ENCODE measurements around the gene DSG2.

DSG2 gene

DNA sequence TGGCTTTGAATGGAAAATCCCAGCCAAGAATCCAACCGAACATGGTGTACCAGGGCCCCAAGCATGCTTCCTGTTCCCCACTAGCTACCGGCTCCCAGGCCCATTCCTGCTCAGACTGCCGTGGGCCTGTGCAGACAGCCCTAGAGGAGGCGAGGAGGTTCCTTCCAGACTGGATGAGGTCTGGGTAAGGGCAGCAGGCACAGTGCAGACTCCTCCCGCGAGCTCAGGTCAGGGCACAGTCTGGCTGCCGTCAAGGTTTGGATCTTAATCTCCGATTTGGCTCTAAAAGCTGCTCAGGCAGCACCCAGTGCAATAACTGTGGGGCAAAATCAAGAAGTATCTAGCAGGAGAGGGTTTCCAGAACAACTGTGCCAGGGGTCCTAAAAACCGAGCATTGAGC, 74.4 kb downstream of the DSG2 start:
- Histone ChIP-seq H3K36me3 (ENCODE audit: insufficient read depth, low read length) (no peaks in the 10 kb centered on the region), H3K9me3 (ENCODE audit: low read length) (no peaks in the 10 kb centered on the region), H3K4me1 (ENCODE audit: insufficient read depth, low read length) (peaks cover 13% of the 10 kb centered on the region), H3K27me3 (ENCODE audit: insufficient read depth, low read length) (no peaks in the 10 kb centered on the region), H2AFZ (ENCODE audit: low read depth, low read length) (no peak overlapping the region), H3K4me3 (ENCODE audit: low read length) (no peak overlapping the region)

DNA sequence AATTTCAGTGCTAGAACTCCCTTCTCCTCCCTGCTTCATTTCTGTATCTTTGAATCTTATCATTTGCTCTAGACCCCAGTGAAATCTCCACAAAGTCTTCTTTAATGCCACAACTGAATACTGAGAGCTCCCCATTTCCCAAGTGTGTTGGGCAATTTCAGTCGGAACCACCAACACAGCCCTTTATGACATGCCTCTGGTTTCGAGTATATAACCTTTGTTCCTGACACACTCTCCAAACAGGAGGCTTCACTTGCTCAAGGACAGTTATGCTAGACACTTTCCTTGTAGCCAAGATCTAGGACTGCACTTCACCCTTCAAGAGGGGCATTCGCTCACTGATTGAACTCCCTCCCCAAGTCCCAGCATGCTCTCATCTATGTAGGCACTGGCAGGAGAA, 75.1 kb downstream of the DSG2 start:
- Histone ChIP-seq H3K9me3 (ENCODE audit: low read length) (no peaks in the 10 kb centered on the region), H3K36me3 (ENCODE audit: insufficient read depth, low read length) (no peaks in the 10 kb centered on the region), H2AFZ (ENCODE audit: low read depth, low read length) (no peak overlapping the region), H3K4me3 (ENCODE audit: low read length) (no peak overlapping the region), H3K4me1 (ENCODE audit: insufficient read depth, low read length) (peaks cover 13% of the 10 kb centered on the region), H3K27me3 (ENCODE audit: insufficient read depth, low read length) (no peaks in the 10 kb centered on the region)

DNA sequence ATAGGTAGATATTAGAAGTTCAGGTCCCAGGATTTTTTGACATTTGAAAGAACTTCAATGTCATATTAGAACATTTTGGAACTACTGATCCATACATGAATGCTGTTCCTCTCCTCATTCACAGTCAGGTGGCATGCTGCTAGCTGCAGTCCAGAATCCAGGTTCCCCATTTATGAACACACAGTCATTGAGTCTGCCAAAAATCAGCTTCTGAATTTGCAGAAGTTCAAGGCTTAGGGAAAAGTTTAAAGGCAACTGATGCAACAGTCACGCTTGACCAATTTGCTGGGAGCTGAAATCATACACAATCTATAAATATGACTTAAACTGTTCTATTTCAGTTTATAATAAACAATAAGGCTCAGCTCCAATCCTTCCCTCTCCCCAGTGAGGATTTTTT, 76.4 kb downstream of the DSG2 start:
- no peaks in the 10 kb centered on the region for H3K27me3 ChIP-seq (ENCODE audit: insufficient read depth, low read length)
- no peaks in the 10 kb centered on the region for H3K9me3 ChIP-seq (ENCODE audit: low read length)
- H2AFZ ChIP-seq (ENCODE audit: low read depth, low read length): no peak overlapping the region
- no peaks in the 10 kb centered on the region for H3K36me3 ChIP-seq (ENCODE audit: insufficient read depth, low read length)
- H3K4me3 ChIP-seq (ENCODE audit: low read length): no peak overlapping the region
- H3K4me1 ChIP-seq (ENCODE audit: insufficient read depth, low read length): peaks cover 13% of the 10 kb centered on the region

DNA sequence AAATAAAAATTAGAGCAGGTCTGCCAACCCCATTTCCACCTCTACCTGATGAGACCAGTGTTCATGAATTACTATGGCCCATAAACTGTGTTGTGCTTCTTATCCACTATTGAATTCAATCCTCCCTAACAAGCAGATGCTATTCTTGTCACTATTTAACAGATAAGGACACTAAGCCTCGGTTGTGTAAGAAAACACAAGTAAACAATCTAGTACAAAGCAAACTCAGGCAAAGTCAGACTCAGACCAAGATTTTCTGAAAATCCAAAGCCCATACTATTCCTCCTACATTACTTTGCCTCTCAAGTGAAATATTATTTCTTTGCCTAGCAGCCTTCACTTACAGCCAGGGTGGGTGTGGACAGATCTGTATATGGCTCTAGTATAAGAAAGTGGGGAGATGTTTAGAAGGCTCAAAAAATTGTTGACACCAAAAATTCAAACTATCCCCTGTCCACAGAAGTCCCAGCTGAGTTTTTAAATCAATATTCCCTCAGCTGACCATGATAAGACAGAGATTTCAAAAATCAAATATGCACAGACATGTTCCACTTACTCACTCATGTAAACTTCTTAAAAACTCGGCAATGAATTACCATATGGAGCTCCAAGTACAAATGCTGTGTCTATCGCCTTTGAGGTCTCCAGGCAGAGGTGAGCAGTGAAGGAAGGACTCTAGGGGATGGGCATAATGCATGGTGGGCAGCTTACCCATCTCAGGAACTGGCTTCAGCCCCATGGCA, 77.7 kb downstream of the DSG2 start:
- H3K36me3 ChIP-seq (ENCODE audit: insufficient read depth, low read length): no peaks in the 10 kb centered on the region
- no peaks in the 10 kb centered on the region for H3K27me3 ChIP-seq (ENCODE audit: insufficient read depth, low read length)
- H2AFZ ChIP-seq (ENCODE audit: low read depth, low read length): no peak overlapping the region
- H3K4me3 ChIP-seq (ENCODE audit: low read length): no peak overlapping the region
- no peaks in the 10 kb centered on the region for H3K9me3 ChIP-seq (ENCODE audit: low read length)
- H3K4me1 ChIP-seq (ENCODE audit: insufficient read depth, low read length): peaks cover 13% of the 10 kb centered on the region

DNA sequence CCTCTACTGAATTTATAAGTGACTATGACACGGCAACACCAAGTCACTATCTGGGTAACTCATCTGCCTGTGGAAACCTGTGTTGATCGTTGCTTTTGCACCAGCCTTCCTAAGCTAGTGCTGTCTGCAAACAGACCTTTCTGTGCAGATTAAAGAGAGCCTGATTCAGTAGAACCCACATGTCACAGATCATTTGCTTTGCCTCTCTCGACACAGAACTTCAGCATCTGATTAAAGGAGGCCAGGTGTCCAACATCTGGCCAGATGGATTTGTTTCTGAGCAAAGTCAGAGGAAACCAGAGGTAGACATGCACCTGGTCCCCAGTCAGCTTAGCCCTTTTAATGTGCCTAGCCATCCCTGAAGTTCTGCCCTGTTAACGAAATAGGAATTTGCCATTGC, 78.7 kb downstream of the DSG2 start:
- no peak overlapping the region for H3K4me3 ChIP-seq (ENCODE audit: low read length)
- no peaks in the 10 kb centered on the region for H3K36me3 ChIP-seq (ENCODE audit: insufficient read depth, low read length)
- no peaks in the 10 kb centered on the region for H3K9me3 ChIP-seq (ENCODE audit: low read length)
- H3K27me3 ChIP-seq (ENCODE audit: insufficient read depth, low read length): no peaks in the 10 kb centered on the region
- H2AFZ ChIP-seq (ENCODE audit: low read depth, low read length): no peak overlapping the region
- peaks cover 10% of the 10 kb centered on the region for H3K4me1 ChIP-seq (ENCODE audit: insufficient read depth, low read length)

DNA sequence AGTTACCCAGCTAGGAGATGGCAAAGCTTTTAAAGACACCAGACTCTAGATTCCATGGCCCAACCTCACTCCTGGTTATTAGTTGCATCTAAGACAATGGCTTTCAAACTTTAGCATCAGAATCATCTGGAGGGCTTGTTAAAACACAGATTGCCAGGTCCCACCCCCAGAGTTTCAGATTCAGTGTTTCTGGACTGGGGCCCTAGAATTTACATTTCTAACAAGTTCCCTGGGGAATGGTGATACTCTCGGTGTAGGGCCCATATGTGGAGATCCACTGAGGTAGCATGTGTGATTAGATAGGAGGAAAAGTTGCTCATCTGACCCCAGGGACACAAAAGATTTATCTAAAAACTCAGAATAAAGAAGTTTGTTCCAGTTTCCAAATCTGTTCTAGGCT, 79.2 kb downstream of the DSG2 start:
- no peak overlapping the region for H2AFZ ChIP-seq (ENCODE audit: low read depth, low read length)
- no peaks in the 10 kb centered on the region for H3K36me3 ChIP-seq (ENCODE audit: insufficient read depth, low read length)
- peaks cover 8% of the 10 kb centered on the region for H3K4me1 ChIP-seq (ENCODE audit: insufficient read depth, low read length)
- H3K27me3 ChIP-seq (ENCODE audit: insufficient read depth, low read length): no peaks in the 10 kb centered on the region
- no peak overlapping the region for H3K4me3 ChIP-seq (ENCODE audit: low read length)
- no peaks in the 10 kb centered on the region for H3K9me3 ChIP-seq (ENCODE audit: low read length)

DNA sequence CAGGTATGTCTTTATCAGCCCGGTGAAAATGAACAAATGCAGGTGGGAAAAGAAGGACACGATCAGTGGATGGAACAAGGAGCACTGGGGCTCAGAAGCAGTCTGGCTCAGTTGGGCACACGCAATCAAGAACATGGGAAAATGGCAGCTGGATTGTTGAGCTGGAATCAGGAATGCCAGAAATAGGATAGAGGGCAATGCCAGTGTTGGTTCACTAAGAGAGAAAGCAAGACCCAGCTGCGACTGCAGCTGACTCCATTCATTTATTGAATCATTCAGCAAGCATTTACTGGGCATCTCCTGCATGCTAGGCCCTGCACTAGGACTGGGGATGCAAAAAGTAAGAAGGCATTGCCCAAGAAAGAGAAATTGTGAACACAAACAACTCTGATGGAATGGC, 80.1 kb downstream of the DSG2 start:
- Histone ChIP-seq H3K9me3 (ENCODE audit: low read length) (no peaks in the 10 kb centered on the region), H3K36me3 (ENCODE audit: insufficient read depth, low read length) (no peaks in the 10 kb centered on the region), H3K27me3 (ENCODE audit: insufficient read depth, low read length) (no peaks in the 10 kb centered on the region), H3K4me3 (ENCODE audit: low read length) (no peak overlapping the region), H2AFZ (ENCODE audit: low read depth, low read length) (no peak overlapping the region), H3K4me1 (ENCODE audit: insufficient read depth, low read length) (peaks cover 8% of the 10 kb centered on the region)

DNA sequence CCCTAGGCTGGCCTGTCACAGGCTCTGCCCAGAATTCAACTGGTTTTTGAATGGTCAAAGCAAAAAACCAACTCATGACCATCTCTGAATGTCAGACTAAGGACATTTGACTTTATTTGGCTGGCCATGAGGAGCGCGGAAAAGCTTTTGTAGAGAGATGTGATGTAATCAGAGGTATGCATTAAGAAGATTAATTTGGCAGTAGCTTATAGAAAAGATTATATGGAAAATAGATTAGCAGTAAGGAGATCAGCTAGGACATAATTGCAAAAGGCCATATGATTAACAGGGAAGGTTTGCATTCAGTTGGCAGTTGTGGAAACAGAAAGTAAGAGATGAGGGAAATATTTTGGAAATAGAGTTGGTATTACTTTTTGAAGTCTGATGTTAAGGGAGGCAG, 81.4 kb downstream of the DSG2 start:
- no peak overlapping the region for H2AFZ ChIP-seq (ENCODE audit: low read depth, low read length)
- H3K4me3 ChIP-seq (ENCODE audit: low read length): no peak overlapping the region
- no peaks in the 10 kb centered on the region for H3K36me3 ChIP-seq (ENCODE audit: insufficient read depth, low read length)
- no peaks in the 10 kb centered on the region for H3K9me3 ChIP-seq (ENCODE audit: low read length)
- H3K4me1 ChIP-seq (ENCODE audit: insufficient read depth, low read length): peaks cover 8% of the 10 kb centered on the region
- no peaks in the 10 kb centered on the region for H3K27me3 ChIP-seq (ENCODE audit: insufficient read depth, low read length)

DNA sequence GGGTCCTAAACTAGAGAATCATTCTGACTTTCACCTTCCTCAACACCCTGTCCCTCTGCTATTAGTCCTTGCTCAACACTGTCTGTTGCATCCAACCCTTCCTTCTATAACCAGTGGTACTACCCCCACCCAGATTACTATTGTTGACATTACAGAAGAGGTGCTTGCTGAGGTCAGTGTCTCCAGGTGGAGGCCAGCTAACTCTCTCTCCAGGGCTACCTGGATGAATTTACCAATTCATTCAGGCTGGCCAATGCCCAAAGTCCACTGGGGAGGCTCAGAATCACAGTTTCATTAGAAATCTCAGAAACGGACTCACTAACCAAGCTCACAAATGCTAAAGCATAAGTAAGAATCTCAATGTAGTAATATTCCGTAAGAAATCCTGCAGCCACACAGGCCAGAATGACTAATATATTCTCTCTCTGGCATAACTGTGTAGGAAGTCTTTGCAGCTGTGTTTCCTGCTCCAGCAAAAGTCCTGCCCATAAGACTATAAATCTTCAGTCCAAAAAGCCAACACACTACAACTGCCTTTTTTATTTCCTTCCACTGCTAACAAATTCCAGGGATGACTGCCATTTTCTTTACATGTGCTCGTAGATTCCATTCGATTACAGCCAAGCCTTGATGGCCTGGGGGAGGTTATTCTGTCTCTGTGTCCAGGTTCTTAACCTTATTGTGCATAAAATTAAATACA, 83.7 kb downstream of the DSG2 start:
- Histone ChIP-seq H3K4me3 (ENCODE audit: low read length) (no peak overlapping the region), H2AFZ (ENCODE audit: low read depth, low read length) (no peak overlapping the region), H3K27me3 (ENCODE audit: insufficient read depth, low read length) (no peaks in the 10 kb centered on the region)

DNA sequence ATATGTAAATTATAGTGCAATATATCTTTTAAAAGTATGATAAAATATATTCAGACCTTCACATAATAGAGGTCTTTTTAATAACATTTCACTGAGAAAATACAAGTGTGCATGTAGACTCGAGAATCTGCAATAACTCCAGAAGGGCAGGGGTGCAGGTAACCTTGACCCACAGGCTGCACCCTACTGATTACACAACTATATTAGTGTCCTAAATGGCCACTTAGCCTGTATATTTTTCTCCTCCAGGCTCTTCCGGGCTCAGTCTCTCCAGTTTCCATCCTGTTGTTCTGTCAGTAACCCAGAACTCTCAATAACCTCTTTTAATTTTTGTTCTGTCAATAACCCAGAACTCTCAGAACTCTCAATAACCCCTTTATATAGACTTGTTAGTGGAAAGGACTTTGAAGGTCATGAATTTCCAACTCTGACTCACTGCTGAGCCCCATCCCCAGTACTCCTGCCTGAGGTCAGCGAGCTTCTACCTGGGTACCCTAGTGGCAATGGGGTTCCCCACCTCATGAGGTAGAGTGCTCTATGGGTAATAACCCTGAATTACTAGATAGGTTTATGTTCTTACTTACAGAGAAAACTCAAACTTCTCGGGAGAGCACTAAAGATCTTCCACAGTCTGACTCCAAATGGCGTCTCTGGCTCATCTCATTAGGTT, 85.3 kb downstream of the DSG2 start:
- H2AFZ ChIP-seq (ENCODE audit: low read depth, low read length): no peak overlapping the region
- no peaks in the 10 kb centered on the region for H3K27me3 ChIP-seq (ENCODE audit: insufficient read depth, low read length)
- no peak overlapping the region for H3K4me3 ChIP-seq (ENCODE audit: low read length)
- H3K4me1 ChIP-seq (ENCODE audit: insufficient read depth, low read length): peaks cover 12% of the 10 kb centered on the region
- no peaks in the 10 kb centered on the region for H3K9me3 ChIP-seq (ENCODE audit: low read length)
- no peaks in the 10 kb centered on the region for H3K36me3 ChIP-seq (ENCODE audit: insufficient read depth, low read length)

More for the DNA sequence above, 83.7 kb downstream of the DSG2 start:
- Histone ChIP-seq H3K9me3 (ENCODE audit: low read length) (no peaks in the 10 kb centered on the region), H3K36me3 (ENCODE audit: insufficient read depth, low read length) (no peaks in the 10 kb centered on the region), H3K4me1 (ENCODE audit: insufficient read depth, low read length) (peaks cover 4% of the 10 kb centered on the region)

DNA sequence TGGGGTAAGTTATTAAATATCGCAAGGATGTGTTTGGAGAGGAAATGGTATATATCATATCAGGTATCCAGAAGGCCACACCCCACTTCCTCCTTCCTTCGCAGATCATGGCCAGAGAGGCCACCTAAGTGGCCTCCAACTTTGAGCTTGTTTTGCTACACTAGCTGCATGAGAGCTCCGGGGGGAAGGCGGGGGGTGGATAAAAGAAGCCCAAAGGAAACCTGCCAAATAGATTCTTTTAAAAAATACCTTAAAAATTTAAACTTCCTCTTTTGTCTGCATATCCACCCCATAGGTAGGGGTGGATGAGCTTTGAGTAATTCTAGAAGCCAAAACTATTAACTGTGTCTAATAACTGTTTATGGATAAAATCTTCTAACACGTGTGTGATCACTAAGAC, 88.0 kb downstream of the DSG2 start:
- H3K9me3 ChIP-seq (ENCODE audit: low read length): peaks cover 2% of the 10 kb centered on the region
- H3K4me1 ChIP-seq (ENCODE audit: insufficient read depth, low read length): peaks cover 12% of the 10 kb centered on the region
- no peak overlapping the region for H3K4me3 ChIP-seq (ENCODE audit: low read length)
- no peaks in the 10 kb centered on the region for H3K27me3 ChIP-seq (ENCODE audit: insufficient read depth, low read length)
- H2AFZ ChIP-seq (ENCODE audit: low read depth, low read length): no peak overlapping the region
- no peaks in the 10 kb centered on the region for H3K36me3 ChIP-seq (ENCODE audit: insufficient read depth, low read length)

DNA sequence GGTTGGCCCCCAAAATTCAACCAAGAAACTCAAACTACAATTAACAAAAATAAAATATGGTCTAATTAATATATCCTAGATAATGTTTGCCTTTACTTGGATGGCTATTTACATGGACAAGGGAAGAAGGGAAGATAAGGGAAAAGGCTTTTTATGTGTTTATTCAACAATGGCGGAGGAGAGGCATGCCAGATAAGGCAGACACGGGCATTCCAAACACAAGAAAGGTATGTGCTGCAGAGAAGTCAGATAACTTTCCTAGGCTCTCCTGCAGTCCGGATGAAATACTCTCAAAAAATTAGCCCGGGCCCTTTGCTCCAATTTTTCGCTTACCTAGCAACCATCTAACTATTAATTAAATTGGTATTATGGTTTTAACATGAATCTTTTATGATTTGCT, 88.6 kb downstream of the DSG2 start:
- H3K4me1 ChIP-seq (ENCODE audit: insufficient read depth, low read length): peaks cover 12% of the 10 kb centered on the region
- H3K9me3 ChIP-seq (ENCODE audit: low read length): peaks cover 2% of the 10 kb centered on the region
- H3K36me3 ChIP-seq (ENCODE audit: insufficient read depth, low read length): no peaks in the 10 kb centered on the region
- H3K27me3 ChIP-seq (ENCODE audit: insufficient read depth, low read length): no peaks in the 10 kb centered on the region
- H3K4me3 ChIP-seq (ENCODE audit: low read length): no peak overlapping the region
- H2AFZ ChIP-seq (ENCODE audit: low read depth, low read length): no peak overlapping the region

DNA sequence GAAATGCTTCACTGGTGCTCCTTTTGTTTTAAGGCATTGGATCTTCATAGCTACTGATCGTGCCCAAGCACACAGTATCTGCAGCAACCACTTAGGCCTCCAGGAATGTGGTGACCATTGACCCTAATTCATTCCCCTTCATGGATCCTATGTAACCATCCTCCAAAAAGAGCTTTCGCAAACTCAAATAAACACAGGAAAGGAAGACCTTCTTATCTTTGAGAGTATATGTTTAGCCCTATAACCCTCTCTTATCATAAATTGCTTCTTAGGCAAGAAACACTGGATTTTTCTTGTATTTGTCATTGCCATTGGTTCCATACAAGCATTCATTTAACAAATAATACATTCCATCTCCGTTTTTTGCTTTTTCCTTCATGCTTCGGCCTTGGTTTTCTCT, 89.6 kb downstream of the DSG2 start:
- peaks cover 2% of the 10 kb centered on the region for H3K9me3 ChIP-seq (ENCODE audit: low read length)
- no peaks in the 10 kb centered on the region for H3K27me3 ChIP-seq (ENCODE audit: insufficient read depth, low read length)
- no peak overlapping the region for H2AFZ ChIP-seq (ENCODE audit: low read depth, low read length)
- H3K4me3 ChIP-seq (ENCODE audit: low read length): no peak overlapping the region
- no peaks in the 10 kb centered on the region for H3K36me3 ChIP-seq (ENCODE audit: insufficient read depth, low read length)
- H3K4me1 ChIP-seq (ENCODE audit: insufficient read depth, low read length): peaks cover 12% of the 10 kb centered on the region

Measured in neuron (in vitro differentiated cells).